K562 (cell line): ENCODE results near the gene ATRN. TPM values are rescaled to one million over a fixed set of nuclear protein-coding genes. Genes with fewer than 3 reads are reported as not detected.

Experiments used
- ATAC-seq: fragments of 200-7000 bp; cut with Tn5 transposase; 3 replicates; pipeline ENCODE4 v1.9.1; 2020; ENCODE audit warnings: moderate library complexity
- BruUV-seq: library from RNA; stranded (reverse); fragments of 400-500 nt; replicated peaks from 2 replicates; lab custom pipeline; 2021; lab: Mats Ljungman, UMichigan
- CTCF ChIA-PET: fragments of 300-600 bp; formaldehyde crosslinking; extraction: SDS; loops from one replicate; lab custom pipeline; 2021; ENCODE audit warnings: low intra/inter-chr PET ratio; lab: Yijun Ruan, JAX
- POLR2A ChIA-PET: fragments of 300-600, 350-650 bp; sonication (Branson Sonifier 250); formaldehyde crosslinking; extraction: SDS; loops from one replicate; lab custom pipeline; 2021; ENCODE audit warnings: antibody characterized with exemption, inconsistent platforms; lab: Yijun Ruan, JAX
- DNase-seq, 4 experiments: peaks; one replicate each; pipeline versions ENCODE4 v3.0.0 to v3.0.0-alpha.2; 2011 to 2018; ENCODE audit warnings: low spot score in 3 of 4, mixed read lengths in 3 of 4; ENCODE audit errors: extremely low read depth in 1 of 4
- FAIRE-seq: peaks from 2 replicates; lab custom pipeline; 2011; peaks lifted over from hg19 to GRCh38; lab: Jason Lieb, UNC
- H2AFZ ChIP-seq: 2 replicates; pipeline ENCODE4 v1.6.0; 2011; ENCODE audit warnings: low read depth, low read length, control low read depth, inconsistent platforms
- H3K27ac ChIP-seq: fragments of 200-600 bp; 3 replicates; pipeline ENCODE4 v1.8.0; 2011; ENCODE audit warnings: low read depth, mild to moderate bottlenecking, control low read depth, inconsistent platforms, low read length, moderate library complexity, mixed read lengths; ENCODE audit errors: extremely low read depth
- H3K27me3 ChIP-seq, 2 experiments: fragments of 300-600 bp in 1 of 2; 2 replicates in 1 of 2; 3 replicates in 1 of 2; pipeline versions ENCODE4 v1.6.0 to v1.8.0; 2011; ENCODE audit warnings: inconsistent platforms in 2 of 2, low read length in 2 of 2, mild to moderate bottlenecking in 1 of 2, mixed read lengths in 1 of 2, moderate library complexity in 1 of 2; ENCODE audit not compliant: control insufficient read depth in 2 of 2, insufficient read depth in 2 of 2
- H3K36me3 ChIP-seq: fragments of 300-600 bp; 3 replicates; pipeline ENCODE4 v1.8.0; 2011; ENCODE audit warnings: mild to moderate bottlenecking, low read length, inconsistent platforms; ENCODE audit not compliant: control insufficient read depth, insufficient read depth
- H3K4me1 ChIP-seq, 2 experiments: fragments of 200-600 bp in 1 of 2; replicated peaks in 1 of 2; 2 replicates in 1 of 2; 3 replicates in 1 of 2; pipeline versions ENCODE4 v1.5.1 to v1.8.0; 2011; ENCODE audit warnings: inconsistent platforms in 2 of 2, low read length in 2 of 2, mild to moderate bottlenecking in 1 of 2, mixed read lengths in 1 of 2, moderate library complexity in 1 of 2; ENCODE audit not compliant: control insufficient read depth in 2 of 2, insufficient read depth in 2 of 2
- H3K4me2 ChIP-seq: 2 replicates; pipeline ENCODE4 v1.6.1; 2011; ENCODE audit warnings: low read length, control low read depth, inconsistent platforms, mixed read lengths; ENCODE audit not compliant: insufficient read depth
- H3K4me3 ChIP-seq: fragments of 200-600 bp; sonication (generic), shearing (Covaris generic); 2 replicates; pipeline ENCODE4 v1.5.1; 2016; ENCODE audit warnings: control low read depth, inconsistent platforms
- H3K79me2 ChIP-seq: fragments of 200-600 bp; 3 replicates; pipeline ENCODE4 v1.8.0; 2011; ENCODE audit warnings: low read length, inconsistent platforms; ENCODE audit not compliant: control insufficient read depth, insufficient read depth
- H3K9ac ChIP-seq, 2 experiments: 2 replicates each; pipeline versions ENCODE4 v1.6.0 to v1.6.1; 2011; ENCODE audit warnings: low read depth in 2 of 2, low read length in 2 of 2, control low read depth in 1 of 2, inconsistent platforms in 1 of 2, mild to moderate bottlenecking in 1 of 2, mixed read lengths in 1 of 2; ENCODE audit not compliant: insufficient read depth in 1 of 2
- H3K9me1 ChIP-seq: one replicate; pipeline ENCODE4 v1.6.0; 2011; ENCODE audit warnings: inconsistent platforms, mild to moderate bottlenecking, low read length, moderate library complexity; ENCODE audit not compliant: control insufficient read depth, insufficient read depth
- H3K9me3 ChIP-seq: replicated peaks from 2 replicates; pipeline ENCODE4 v1.5.1; 2011; ENCODE audit warnings: low read depth, low read length, inconsistent platforms; ENCODE audit not compliant: control insufficient read depth, insufficient read depth
- H4K20me1 ChIP-seq: replicated peaks from 2 replicates; pipeline ENCODE4 v1.6.1; 2011; ENCODE audit warnings: low read length, inconsistent platforms, mixed read lengths; ENCODE audit not compliant: control insufficient read depth, insufficient read depth
- EGR1 ChIP-seq: fragments of 450-650 bp; conservative IDR thresholded peaks from 2 replicates; pipeline ENCODE4 v1.6.1; 2017; ENCODE audit warnings: mild to moderate bottlenecking
- NR3C1 ChIP-seq: sonication (generic); formaldehyde crosslinking; IDR thresholded peaks from 2 replicates; pipeline ENCODE4 v1.8.1; 2022; ENCODE audit warnings: missing genetic modification reagents
- ZKSCAN1 ChIP-seq: fragments of 150-350 bp; IDR thresholded peaks from 2 replicates; pipeline ENCODE4 v1.6.1; 2016; ENCODE audit warnings: low read depth, low read length
- ZKSCAN8 ChIP-seq: fragments of 200-800 bp; sonication (Bioruptor generic); IDR thresholded peaks from 2 replicates; pipeline ENCODE4 v1.6.1; 2016; ENCODE audit warnings: missing genetic modification characterization, missing compliant biosample characterization
- ZNF124 ChIP-seq: sonication (generic); formaldehyde crosslinking; IDR thresholded peaks from 2 replicates; pipeline ENCODE4 v1.8.1; 2022; ENCODE audit warnings: missing genetic modification reagents
- ZNF695 ChIP-seq: fragments of 450-650 bp; formaldehyde crosslinking; IDR thresholded peaks from 2 replicates; pipeline ENCODE4 v1.4.0; 2020; ENCODE audit warnings: mild to moderate bottlenecking, moderate library complexity
- ZNF740 ChIP-seq, 3 experiments: fragments of 200-800 bp in 1 of 3; sonication (Bioruptor generic) in 1 of 3; sonication (generic) in 1 of 3; formaldehyde crosslinking in 1 of 3; IDR thresholded peaks; 2 replicates each; pipeline versions ENCODE4 v1.6.1 to v1.8.0; 2016 to 2022; ENCODE audit warnings: mild to moderate bottlenecking in 2 of 3, missing compliant biosample characterization in 2 of 3, missing genetic modification characterization in 2 of 3, missing genetic modification reagents in 1 of 3
- WGBS: fragments of 100-300 bp; shearing (Covaris generic); methylation state at CpG from one replicate; pipeline ENCODE4 v1.1.6; 2016; ENCODE audit warnings: low coverage, mixed read lengths; ENCODE audit not compliant: insufficient coverage; ENCODE audit errors: missing lambda C conversion rate; 5-methylcytosine and 5-hydroxymethylcytosine counted together
- in situ Hi-C: fragments of 300-500 bp; cut with MboI; formaldehyde crosslinking; loops from 4 replicates; pipeline ENCODE4 v1.15.0; 2018; ENCODE audit warnings: inconsistent platforms, mixed read lengths
- intact Hi-C: fragments of 100-400 bp; cut with micrococcal nuclease; formaldehyde crosslinking; loops from 2 replicates; pipeline ENCODE4 v1.14.2; 2022
- polyA plus RNA-seq, 8 experiments: library from polyadenylated mRNA; depleted of rRNA in 4 of 8; stranded (reverse) in 5 of 8; unstranded in 3 of 8; fragments of >200 nt; fragmentation: Nextera tagmentation in 2 of 8; fragmentation: Illumina TruSeq in 1 of 8; extraction: Ambion mirVana in 2 of 8; extraction: Trizol in 1 of 8; gene quantifications; 2 replicates each; pipeline versions ENCODE4 v1.2.1 to v1.2.3, GENCODE V29; 2011 to 2014; ENCODE audit warnings: inconsistent platforms in 1 of 8, missing spikeins in 1 of 8
- total RNA-seq, 7 experiments: library from RNA; depleted of rRNA in 6 of 7; stranded (reverse); fragments of >200 nt in 6 of 7; fragmentation: Illumina TruSeq in 2 of 7; extraction: Trizol in 2 of 7; gene quantifications; 2 replicates each; pipeline versions ENCODE4 v1.2.1 to v1.2.3, GENCODE V29; 2011 to 2021; ENCODE audit warnings: low replicate concordance in 1 of 7

The ATRN gene
- total and polyA plus RNA-seq, 9 of the 15 experiments (the other 6 are each of a cell fraction or from before 2014, with no cell fraction given), result 0.69 to 16.5 (median 7.6) TPM

GRCh38 chr20:3470627-3471396, at the start of gene ATRN (continued):
- no peak for TF ChIP-seq ZKSCAN8 (CRISPR knock-in tag)

- FAIRE-seq, result no peak
- Histone ChIP-seq H3K4me2 (peak overlapping the region; percentile 37; the same call in 1 of the 2 replicates), H3K4me3 (no peak overlapping the region), H3K9ac (peak overlapping the region; percentile 12 to 58; a peak in 2 of 4 replicates), H3K36me3 (no peaks in the 10 kb centered on the region), H3K4me1 (peaks cover 0 to 8% of the 10 kb centered on the region in 2 experiments; a peak in 3 of 5 replicates), H3K27ac (no peak overlapping the region), H3K9me3 (no peaks in the 10 kb centered on the region), H3K79me2 (no peaks in the 10 kb centered on the region), H3K9me1 (no peaks in the 10 kb centered on the region), H2AFZ (peak overlapping the region; percentile 72), H4K20me1 (no peaks in the 10 kb centered on the region), H3K27me3 (no peaks in the 10 kb centered on the region)
- TF ChIP-seq ZNF695 (CRISPR knock-in tag) (no peak), ZNF740 (CRISPR knock-in tag; IDR thresholded peaks at IDR 0.05) (no peak), ZNF740 (tag; IDR thresholded peaks at IDR 0.05) (no peak), NR3C1 (no peak), ZKSCAN1 (no peak), ZNF124 (CRISPR knock-in tag) (no peak), EGR1 (no peak)
- in situ Hi-C loops (no loop called here), intact Hi-C loops (no loop called here)
- CTCF ChIA-PET, result no interaction called here
- no peak for DNase-seq
- ATAC-seq, result no peak
- 23% methylated on average over 6 of the region's 6 CpGs for WGBS
- BruUV-seq, result no TSS peak
- POLR2A ChIA-PET, result no interaction called here
Measured at GRCh38 chr20:3421985-3422384, 48.8 kb upstream of the ATRN start.
